HepG2 (cell line): ENCODE results near the gene TARBP2. TPM values are rescaled to one million over a fixed set of nuclear protein-coding genes. Genes with fewer than 3 reads are reported as not detected.

Experiments
- BRF2 ChIP-seq: sonication (generic); formaldehyde crosslinking; IDR thresholded peaks from 2 replicates; pipeline ENCODE4 v1.8.1; 2022; ENCODE audit warnings: mild to moderate bottlenecking, missing genetic modification reagents
- CBX2 ChIP-seq, 2 experiments: fragments of 200-600 bp in 1 of 2; sonication (generic); formaldehyde crosslinking in 1 of 2; IDR thresholded peaks; 2 replicates each; pipeline versions ENCODE4 v1.7.0 to v1.8.1; 2018 to 2022; ENCODE audit warnings: low read depth in 2 of 2, low read length in 1 of 2, mild to moderate bottlenecking in 1 of 2, missing genetic modification reagents in 1 of 2
- CCAR2 ChIP-seq: fragments of 200-400 bp; formaldehyde crosslinking; optimal IDR thresholded peaks from 2 replicates; pipeline ENCODE3; 2018; ENCODE audit warnings: low read depth, mild to moderate bottlenecking, low read length, moderate library complexity
- CEBPG ChIP-seq: IDR thresholded peaks from 2 replicates; pipeline ENCODE4 v1.6.1; 2016
- ERF ChIP-seq: IDR thresholded peaks from 2 replicates; pipeline ENCODE4 v1.6.1; 2018; ENCODE audit warnings: missing biosample characterization, missing genetic modification reagents
- ESRRA ChIP-seq: sonication (generic); formaldehyde crosslinking; IDR thresholded peaks from 2 replicates; pipeline ENCODE4 v1.5.1; 2020; ENCODE audit warnings: mild to moderate bottlenecking, low read depth, missing genetic modification reagents
- FOXA3 ChIP-seq: IDR thresholded peaks from 2 replicates; pipeline ENCODE4 v1.6.1; 2016; ENCODE audit warnings: missing genetic modification reagents, missing compliant biosample characterization
- FOXP1 ChIP-seq, 2 experiments: fragments of 450-650 bp in 1 of 2; IDR thresholded peaks; 2 replicates each; pipeline ENCODE4 v1.6.1; 2017 to 2018; ENCODE audit warnings: antibody characterized with exemption in 1 of 2
- HOXA5 ChIP-seq: sonication (generic); formaldehyde crosslinking; IDR thresholded peaks from 2 replicates; pipeline ENCODE4 v1.4.0; 2020; ENCODE audit warnings: missing genetic modification reagents
- KLF9 ChIP-seq: IDR thresholded peaks from 2 replicates; pipeline ENCODE4 v1.6.1; 2016; ENCODE audit warnings: low read depth
- MIER3 ChIP-seq: IDR thresholded peaks from 2 replicates; pipeline ENCODE4 v1.6.1; 2016; ENCODE audit warnings: missing compliant biosample characterization, borderline replicate concordance
- NFKBIZ ChIP-seq: IDR thresholded peaks from 2 replicates; pipeline ENCODE4 v1.6.1; 2018; ENCODE audit warnings: missing genetic modification reagents, missing compliant biosample characterization
- ONECUT2 ChIP-seq: sonication (generic); formaldehyde crosslinking; IDR thresholded peaks from 2 replicates; pipeline ENCODE4 v1.4.0; 2020; ENCODE audit warnings: missing genetic modification reagents
- RBM22 ChIP-seq: fragments of 200-400 bp; formaldehyde crosslinking; optimal IDR thresholded peaks from 2 replicates; pipeline ENCODE3; 2017; ENCODE audit warnings: mild to moderate bottlenecking, low read length, moderate library complexity
- SAP130 ChIP-seq: IDR thresholded peaks from 2 replicates; pipeline ENCODE4 v1.6.1; 2016; ENCODE audit warnings: low read depth
- SP4 ChIP-seq: sonication (generic); formaldehyde crosslinking; IDR thresholded peaks from 2 replicates; pipeline ENCODE4 v1.8.1; 2023; ENCODE audit warnings: mild to moderate bottlenecking, missing genetic modification reagents
- WIZ ChIP-seq: sonication (generic); formaldehyde crosslinking; IDR thresholded peaks from 2 replicates; pipeline ENCODE4 v1.5.1; 2020; ENCODE audit warnings: mild to moderate bottlenecking, missing genetic modification reagents
- ZBTB34 ChIP-seq: sonication (generic); formaldehyde crosslinking; IDR thresholded peaks from 2 replicates; pipeline ENCODE4 v1.8.0; 2022; ENCODE audit warnings: mild to moderate bottlenecking, missing genetic modification reagents
- ZBTB38 ChIP-seq: sonication (generic); formaldehyde crosslinking; IDR thresholded peaks from 2 replicates; pipeline ENCODE4 v1.5.1; 2020; ENCODE audit warnings: mild to moderate bottlenecking, missing genetic modification reagents
- ZNF224 ChIP-seq: sonication (generic); formaldehyde crosslinking; IDR thresholded peaks from 2 replicates; pipeline ENCODE4 v1.5.0; 2020; ENCODE audit warnings: mild to moderate bottlenecking, missing genetic modification reagents
- ZNF24 ChIP-seq: fragments of 450-650 bp; IDR thresholded peaks from 2 replicates; pipeline ENCODE4 v1.6.1; 2017; ENCODE audit warnings: antibody characterized with exemption, mild to moderate bottlenecking
- ZNF264 ChIP-seq: sonication (generic); formaldehyde crosslinking; IDR thresholded peaks from 2 replicates; pipeline ENCODE4 v1.4.0; 2020; ENCODE audit warnings: missing genetic modification reagents
- ZNF460 ChIP-seq: sonication (generic); formaldehyde crosslinking; IDR thresholded peaks from 2 replicates; pipeline ENCODE4 v1.5.1; 2020; ENCODE audit warnings: missing genetic modification reagents, mild to moderate bottlenecking, borderline replicate concordance
- ZNF558 ChIP-seq: sonication (generic); formaldehyde crosslinking; IDR thresholded peaks from 2 replicates; pipeline ENCODE4 v1.9.0; 2022; ENCODE audit warnings: mild to moderate bottlenecking, missing genetic modification reagents, borderline replicate concordance
- ZNF710 ChIP-seq: sonication (generic); formaldehyde crosslinking; IDR thresholded peaks from 2 replicates; pipeline ENCODE4 v1.5.0; 2020; ENCODE audit warnings: mild to moderate bottlenecking, missing genetic modification reagents, borderline replicate concordance
- ZNF766 ChIP-seq: sonication (generic); formaldehyde crosslinking; IDR thresholded peaks from 2 replicates; pipeline ENCODE4 v1.5.0; 2020; ENCODE audit warnings: missing genetic modification reagents, borderline replicate concordance
- polyA plus RNA-seq, 8 experiments: library from polyadenylated mRNA; depleted of rRNA in 3 of 8; stranded (reverse) in 7 of 8; unstranded in 1 of 8; fragments of >200 nt; fragmentation: Illumina TruSeq in 4 of 8; extraction: Trizol in 4 of 8; gene quantifications; 2 replicates each; pipeline versions ENCODE4 v1.2.1 to v1.2.3, GENCODE V29; 2011 to 2016; ENCODE audit warnings: low read depth in 4 of 8, missing spikeins in 1 of 8, mixed read lengths in 1 of 8; ENCODE audit not compliant: insufficient read depth in 1 of 8
- total RNA-seq, 5 experiments: library from RNA; depleted of rRNA; stranded (reverse); fragments of >200 nt; fragmentation: Illumina TruSeq; extraction: Trizol; gene quantifications; 2 replicates each; pipeline ENCODE4 v1.2.3, GENCODE V29; 2016; ENCODE audit warnings: low read depth in 1 of 5
- TF ChIP-seq, protein P1 (sequence below): sonication (generic); formaldehyde crosslinking; IDR thresholded peaks from 2 replicates; pipeline ENCODE4 v1.4.0; 2020; ENCODE audit warnings: missing genetic modification reagents

Gene TARBP2
- total and polyA plus RNA-seq, 2 of the 13 experiments (the other 11 are each of a cell fraction or from before 2014, with no cell fraction given), result 47.0 to 55.5 TPM

GRCh38 chr12:53451661-53452158 is 49.4 kb upstream of the TARBP2 start, which contains the start of gene PCBP2 (continued):
- TF ChIP-seq KLF9 (CRISPR knock-in tag) (no peak), ZNF24 (0 out of 2 replicates have a peak, but pooled peaks have one; percentile 56), SAP130 (CRISPR knock-in tag) (peak; percentile 95), RBM22 (no peak), SP4 (CRISPR knock-in tag) (peak; percentile 74), ZNF710 (no peak; the same call in none of the 2 replicates), CEBPG (CRISPR knock-in tag) (peak; percentile 95), ZNF460 (CRISPR knock-in tag) (no peak), CBX2 (IDR thresholded peaks at IDR 0.05; ENCODE audit: low read depth, low read length) (no peak), CBX2 (CRISPR knock-in tag; IDR thresholded peaks at IDR 0.05; ENCODE audit: low read depth) (no peak), ZNF224 (CRISPR knock-in tag) (no peak), ZBTB38 (CRISPR knock-in tag) (0 out of 2 replicates have a peak, but pooled peaks have one; percentile 33), ZNF558 (no peak), BRF2 (CRISPR knock-in tag) (no peak), ESRRA (CRISPR knock-in tag) (0 out of 2 replicates have a peak, but pooled peaks have one; percentile 8), NFKBIZ (CRISPR knock-in tag) (peak; percentile 62; the same call in 1 of the 2 replicates), MIER3 (CRISPR knock-in tag) (peak; percentile 91; the same call in 1 of the 2 replicates), ZNF264 (CRISPR knock-in tag) (peak; percentile 53; the same call in 1 of the 2 replicates), HOXA5 (CRISPR knock-in tag) (0 out of 2 replicates have a peak, but pooled peaks have one; percentile 18), WIZ (CRISPR knock-in tag) (no peak), ERF (CRISPR knock-in tag) (peak; percentile 94), ZBTB34 (CRISPR knock-in tag) (no peak; the same call in 1 of the 2 replicates), ZNF766 (CRISPR knock-in tag) (no peak), FOXA3 (CRISPR knock-in tag) (peak; percentile 79), CCAR2 (peak; percentile 97), ONECUT2 (no peak), FOXP1 (IDR thresholded peaks at IDR 0.05) (no peak), FOXP1 (CRISPR knock-in tag; IDR thresholded peaks at IDR 0.05) (no peak)
- TF ChIP-seq, protein P1, sequence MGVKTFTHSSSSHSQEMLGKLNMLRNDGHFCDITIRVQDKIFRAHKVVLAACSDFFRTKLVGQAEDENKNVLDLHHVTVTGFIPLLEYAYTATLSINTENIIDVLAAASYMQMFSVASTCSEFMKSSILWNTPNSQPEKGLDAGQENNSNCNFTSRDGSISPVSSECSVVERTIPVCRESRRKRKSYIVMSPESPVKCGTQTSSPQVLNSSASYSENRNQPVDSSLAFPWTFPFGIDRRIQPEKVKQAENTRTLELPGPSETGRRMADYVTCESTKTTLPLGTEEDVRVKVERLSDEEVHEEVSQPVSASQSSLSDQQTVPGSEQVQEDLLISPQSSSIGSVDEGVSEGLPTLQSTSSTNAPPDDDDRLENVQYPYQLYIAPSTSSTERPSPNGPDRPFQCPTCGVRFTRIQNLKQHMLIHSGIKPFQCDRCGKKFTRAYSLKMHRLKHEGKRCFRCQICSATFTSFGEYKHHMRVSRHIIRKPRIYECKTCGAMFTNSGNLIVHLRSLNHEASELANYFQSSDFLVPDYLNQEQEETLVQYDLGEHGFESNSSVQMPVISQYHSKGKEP (CRISPR knock-in tag), result 0 out of 2 replicates have a peak, but pooled peaks have one; percentile 32
